ENCODE data around the gene LIN37. TPM values are rescaled to one million over a fixed set of nuclear protein-coding genes. Genes with fewer than 3 reads are reported as not detected.

Gene LIN37
- total RNA-seq, 4 donors from 2014 or later: 11.6 to 18.3 (median 15.6) TPM

- no peaks in the 10 kb centered on the region for H3K4me1 ChIP-seq
- no peaks in the 10 kb centered on the region for H3K9me3 ChIP-seq
- no peak overlapping the region for H3K27ac ChIP-seq (replicated peaks in 1 of 4)
- H3K36me3 ChIP-seq: peaks cover 94 to 100% (median 99%) of the 10 kb centered on the region in 4 donors
- TF ChIP-seq CTCF (IDR thresholded peaks at IDR 0.05): no peak
- TF ChIP-seq POLR2AphosphoS5 (IDR thresholded peaks at IDR 0.05): no peak
- TF ChIP-seq POLR2A (IDR thresholded peaks at IDR 0.05; ENCODE audit: low read depth): no peak
- no peak for TF ChIP-seq EP300 (IDR thresholded peaks at IDR 0.05)
- DNase-seq (ENCODE audit: extremely low spot score): no peak
- 91% methylated on average over 19 of the region's 19 CpGs for WGBS
- H3K4me3 ChIP-seq: no peak overlapping the region
- no peaks in the 10 kb centered on the region for H3K27me3 ChIP-seq
- intact Hi-C loops (cut with DNase I): no loop called here
These were observed 20.2 kb upstream of the LIN37 start for GRCh38 chr19:35727956-35728706.

- H3K4me1 ChIP-seq: no peaks in the 10 kb centered on the region
- no peak for TF ChIP-seq CTCF (IDR thresholded peaks at IDR 0.05)
- no peak for TF ChIP-seq POLR2A (IDR thresholded peaks at IDR 0.05; ENCODE audit: low read depth)
- no peak for TF ChIP-seq EP300 (IDR thresholded peaks at IDR 0.05)
- no peak for TF ChIP-seq POLR2AphosphoS5 (IDR thresholded peaks at IDR 0.05)
- H3K27ac ChIP-seq (replicated peaks in 1 of 4): no peak overlapping the region
- H3K36me3 ChIP-seq: peaks cover 94 to 100% (median 99%) of the 10 kb centered on the region in 4 donors
- no peaks in the 10 kb centered on the region for H3K27me3 ChIP-seq
- DNase-seq (ENCODE audit: extremely low spot score): no peak
- WGBS: 88% methylated on average over 17 of the region's 18 CpGs
- no peak overlapping the region for H3K4me3 ChIP-seq
- no peaks in the 10 kb centered on the region for H3K9me3 ChIP-seq
- intact Hi-C loops (cut with DNase I): no loop called here
These were observed 19.4 kb upstream of the LIN37 start for GRCh38 chr19:35729021-35729420.

GRCh38 chr19:35729763-35730162 lies 18.6 kb upstream of the LIN37 start:
- Histone ChIP-seq H3K36me3 (peaks cover 95 to 100% (median 99%) of the 10 kb centered on the region in 4 donors), H3K27ac (replicated peaks in 1 of 4) (no peak overlapping the region), H3K27me3 (no peaks in the 10 kb centered on the region), H3K9me3 (no peaks in the 10 kb centered on the region), H3K4me1 (no peaks in the 10 kb centered on the region), H3K4me3 (no peak overlapping the region)
- DNase-seq (ENCODE audit: extremely low spot score): no peak
- no peak for TF ChIP-seq POLR2A (IDR thresholded peaks at IDR 0.05; ENCODE audit: low read depth)
- no peak for TF ChIP-seq EP300 (IDR thresholded peaks at IDR 0.05)
- no peak for TF ChIP-seq POLR2AphosphoS5 (IDR thresholded peaks at IDR 0.05)
- TF ChIP-seq CTCF (IDR thresholded peaks at IDR 0.05): no peak
- WGBS: 88% methylated on average over 11 of the region's 11 CpGs
- intact Hi-C loops (cut with DNase I): no loop called here

GRCh38 chr19:35730326-35730725 lies 18.1 kb upstream of the LIN37 start:
- Histone ChIP-seq H3K27ac (replicated peaks in 1 of 4) (no peak overlapping the region), H3K4me1 (no peaks in the 10 kb centered on the region), H3K27me3 (no peaks in the 10 kb centered on the region), H3K36me3 (peaks cover 93 to 100% (median 99%) of the 10 kb centered on the region in 4 donors), H3K9me3 (no peaks in the 10 kb centered on the region), H3K4me3 (no peak overlapping the region)
- intact Hi-C loops (cut with DNase I): no loop called here
- no peak for DNase-seq (ENCODE audit: extremely low spot score)
- WGBS: 93% methylated on average over 18 of the region's 18 CpGs
- no peak for TF ChIP-seq POLR2A (IDR thresholded peaks at IDR 0.05; ENCODE audit: low read depth)
- TF ChIP-seq CTCF (IDR thresholded peaks at IDR 0.05): no peak
- TF ChIP-seq EP300 (IDR thresholded peaks at IDR 0.05): no peak
- no peak for TF ChIP-seq POLR2AphosphoS5 (IDR thresholded peaks at IDR 0.05)

All from esophagus muscularis mucosa (tissue), 4 donors.